Activated CD4-positive, alpha-beta memory T cell treated with anti-CD3 and anti-CD28 coated beads for 36 hours (primary cell): ENCODE data around the gene ANAPC5. TPM values are rescaled to one million over a fixed set of nuclear protein-coding genes. Genes with fewer than 3 reads are reported as not detected.
"Not testable (repeated sequence)": the region's sequence is repeated elsewhere in the genome, so short reads cannot be mapped to it uniquely, and the experiment has no call there.

Source experiments
- CTCF ChIA-PET: fragments of 350-600 bp; sonication (Branson Sonifier 250); formaldehyde crosslinking; loops from one replicate; lab custom pipeline; 2021; ENCODE audit warnings: antibody characterized with exemption, inconsistent platforms; lab: Charles Lee
- POLR2A ChIA-PET: fragments of 350-600 bp; sonication (Branson Sonifier 250); formaldehyde crosslinking; loops from one replicate; lab custom pipeline; 2021; ENCODE audit warnings: antibody characterized with exemption; lab: Charles Lee
- DNase-seq: peaks from one replicate; pipeline ENCODE4 v3.0.0-alpha.2; 2020
- H3K27ac Mint-ChIP-seq: one replicate; pipeline ENCODE4 v1.8.0; 2021; ENCODE audit warnings: mixed read lengths
- H3K27me3 Mint-ChIP-seq: one replicate; pipeline ENCODE4 v1.8.0; 2021; ENCODE audit warnings: mixed read lengths
- H3K36me3 Mint-ChIP-seq: one replicate; pipeline ENCODE4 v1.8.0; 2021; ENCODE audit warnings: mixed read lengths
- H3K4me1 Mint-ChIP-seq: one replicate; pipeline ENCODE4 v1.8.0; 2021; ENCODE audit warnings: low read depth, mixed read lengths
- H3K4me3 Mint-ChIP-seq: one replicate; pipeline ENCODE4 v1.8.0; 2021; ENCODE audit warnings: mild to moderate bottlenecking, mixed read lengths
- H3K9me3 Mint-ChIP-seq: one replicate; pipeline ENCODE4 v1.8.0; 2021; ENCODE audit warnings: mixed read lengths
- intact Hi-C: fragments of 100-400 bp; cut with micrococcal nuclease; formaldehyde crosslinking; loops from one replicate; pipeline ENCODE4 v1.15.1; 2023
- total RNA-seq, 2 experiments: library from RNA; stranded (reverse); gene quantifications; one replicate each; pipeline ENCODE4 v1.2.3, GENCODE V29; 2021

Gene ANAPC5
- total RNA-seq, 2 experiments from 2014 or later: 112 to 120 TPM

DNA sequence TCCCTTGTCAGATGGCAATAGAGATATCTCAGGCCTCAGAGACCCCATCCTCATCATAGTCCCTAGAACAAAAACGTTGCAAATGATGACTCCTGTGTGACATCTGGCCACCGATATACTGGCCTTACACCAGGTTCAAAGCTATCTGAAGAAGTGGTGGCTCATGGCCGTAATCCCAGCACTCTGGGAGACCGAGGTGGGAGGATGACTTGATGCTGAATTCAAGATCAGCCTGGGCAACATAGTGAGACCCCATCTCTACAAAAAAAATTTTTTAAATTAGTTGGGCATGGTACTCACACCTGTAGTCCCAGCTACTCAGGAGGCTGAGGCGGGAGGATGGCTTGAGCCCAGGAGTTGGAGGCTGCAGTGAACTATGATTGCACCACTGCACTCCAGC is 68.8 kb downstream of the ANAPC5 start:
- ChIA-PET CTCF (no interaction called here), POLR2A (no interaction called here)
- intact Hi-C loops: no loop called here
- H3K9me3 Mint-ChIP-seq: no peaks in the 10 kb centered on the region
- H3K36me3 Mint-ChIP-seq: peaks cover 1% of the 10 kb centered on the region
- H3K4me3 Mint-ChIP-seq: no peak overlapping the region
- DNase-seq: no peak
- H3K27me3 Mint-ChIP-seq: no peaks in the 10 kb centered on the region
- no peak overlapping the region for H3K27ac Mint-ChIP-seq
- peaks cover 1% of the 10 kb centered on the region for H3K4me1 Mint-ChIP-seq

DNA sequence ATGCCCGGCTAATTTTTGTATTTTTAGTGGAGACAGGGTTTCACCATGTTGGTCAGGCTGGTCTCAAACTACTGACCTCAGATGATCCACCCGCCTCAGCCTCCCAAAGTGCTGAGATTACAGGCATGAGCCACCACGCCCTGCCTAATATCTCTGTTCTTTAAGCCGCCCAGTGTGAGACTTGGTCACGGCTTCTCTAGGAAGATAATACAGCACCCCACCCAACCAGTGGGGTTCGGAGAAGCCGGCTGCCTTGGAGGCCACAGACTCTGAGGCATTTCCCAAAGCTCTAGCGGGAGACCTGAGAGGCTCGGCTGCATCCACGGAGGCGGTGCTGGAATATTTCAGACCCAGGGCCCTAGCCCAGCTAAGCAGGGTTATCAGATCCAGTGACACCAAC is 69.3 kb downstream of the ANAPC5 start:
- DNase-seq, H3K9me3 Mint-ChIP-seq, H3K4me3 Mint-ChIP-seq, CTCF ChIA-PET, H3K27me3 Mint-ChIP-seq, H3K4me1 Mint-ChIP-seq, H3K36me3 Mint-ChIP-seq, intact Hi-C loops, H3K27ac Mint-ChIP-seq, POLR2A ChIA-PET: not testable (repeated sequence)

DNA sequence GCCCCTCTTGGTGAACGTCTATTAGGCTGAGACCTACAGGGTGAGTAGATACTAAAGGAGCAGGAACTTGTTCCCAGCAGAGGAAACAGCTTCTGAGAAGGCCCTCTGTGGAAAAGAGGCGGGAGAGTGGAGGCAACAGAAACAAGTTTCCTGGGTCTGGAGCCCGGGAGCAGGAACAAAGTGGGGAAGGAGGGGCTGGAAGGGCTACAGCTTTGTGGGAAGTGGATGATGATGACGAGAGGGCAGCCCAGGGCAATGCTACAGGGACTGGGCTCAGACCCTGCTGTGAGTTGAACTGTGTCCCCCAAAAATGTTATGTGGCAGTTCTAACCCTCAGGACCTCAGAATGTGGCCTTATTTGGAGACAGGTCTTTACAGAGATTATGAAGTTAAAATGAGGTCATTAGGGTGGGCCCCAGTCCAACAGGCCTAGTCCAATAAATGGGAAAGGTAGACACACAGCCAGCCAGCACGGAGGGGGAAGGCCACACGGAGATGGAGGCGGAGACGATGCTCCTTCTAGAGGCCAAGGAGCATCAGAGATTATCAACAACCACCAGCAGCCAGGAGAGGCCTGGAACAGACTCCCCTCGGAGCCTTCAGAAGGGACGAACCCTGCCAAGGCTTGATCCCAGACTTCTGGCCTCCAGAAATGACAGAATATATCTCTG is 70.0 kb downstream of the ANAPC5 start:
- H3K27me3 Mint-ChIP-seq: no peaks in the 10 kb centered on the region
- H3K4me3 Mint-ChIP-seq: no peak overlapping the region
- CTCF ChIA-PET: no interaction called here
- POLR2A ChIA-PET: no interaction called here
- H3K36me3 Mint-ChIP-seq: peaks cover 1% of the 10 kb centered on the region
- H3K4me1 Mint-ChIP-seq: peaks cover 3% of the 10 kb centered on the region
- H3K9me3 Mint-ChIP-seq: no peaks in the 10 kb centered on the region
- no peak for DNase-seq
- no peak overlapping the region for H3K27ac Mint-ChIP-seq
- intact Hi-C loops: no loop called here

DNA sequence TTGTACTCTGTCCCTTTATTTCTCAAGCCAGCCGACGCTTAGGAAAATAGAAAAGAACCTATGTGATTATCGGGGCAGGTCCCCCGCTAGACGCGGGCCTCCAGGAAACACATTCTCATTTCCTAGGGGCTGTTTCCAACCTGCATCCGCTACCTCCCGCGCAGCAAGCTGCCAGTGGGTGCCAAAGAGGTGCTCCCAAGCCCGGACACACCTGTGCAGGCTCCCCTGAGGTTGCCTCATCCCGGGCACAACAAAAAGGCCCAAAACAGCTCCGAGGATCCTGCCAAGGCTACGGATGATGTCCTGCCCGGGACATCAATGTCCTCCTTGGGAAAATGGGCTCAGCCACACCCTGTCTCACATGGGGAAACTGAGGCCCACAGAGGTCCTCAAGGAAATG is 71.1 kb downstream of the ANAPC5 start:
- DNase-seq, H3K36me3 Mint-ChIP-seq, H3K27me3 Mint-ChIP-seq, POLR2A ChIA-PET, H3K9me3 Mint-ChIP-seq, intact Hi-C loops, CTCF ChIA-PET, H3K27ac Mint-ChIP-seq, H3K4me3 Mint-ChIP-seq, H3K4me1 Mint-ChIP-seq: not testable (repeated sequence)

DNA sequence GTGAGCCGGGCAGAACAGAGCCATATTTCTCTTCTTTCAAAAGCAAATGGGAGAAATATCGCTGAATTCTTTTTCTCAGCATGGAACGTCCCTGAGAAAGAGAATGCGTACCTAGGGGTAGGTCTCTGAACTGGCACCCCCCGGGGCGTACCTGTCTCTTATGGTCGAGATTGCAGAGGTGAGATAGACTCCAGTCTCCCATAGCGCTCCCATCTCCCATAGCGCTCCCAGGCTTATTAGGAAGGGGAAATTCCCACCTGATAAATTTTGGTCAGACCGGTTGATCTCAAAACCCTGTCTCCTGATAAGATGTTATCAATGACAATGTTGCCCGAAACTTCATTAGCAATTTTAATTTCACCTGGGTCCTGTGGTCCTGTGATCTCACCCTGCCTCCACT is 71.7 kb downstream of the ANAPC5 start:
- H3K4me1 Mint-ChIP-seq, H3K9me3 Mint-ChIP-seq, H3K4me3 Mint-ChIP-seq, intact Hi-C loops, POLR2A ChIA-PET, H3K27ac Mint-ChIP-seq, H3K27me3 Mint-ChIP-seq, CTCF ChIA-PET, DNase-seq, H3K36me3 Mint-ChIP-seq: not testable (repeated sequence)

DNA sequence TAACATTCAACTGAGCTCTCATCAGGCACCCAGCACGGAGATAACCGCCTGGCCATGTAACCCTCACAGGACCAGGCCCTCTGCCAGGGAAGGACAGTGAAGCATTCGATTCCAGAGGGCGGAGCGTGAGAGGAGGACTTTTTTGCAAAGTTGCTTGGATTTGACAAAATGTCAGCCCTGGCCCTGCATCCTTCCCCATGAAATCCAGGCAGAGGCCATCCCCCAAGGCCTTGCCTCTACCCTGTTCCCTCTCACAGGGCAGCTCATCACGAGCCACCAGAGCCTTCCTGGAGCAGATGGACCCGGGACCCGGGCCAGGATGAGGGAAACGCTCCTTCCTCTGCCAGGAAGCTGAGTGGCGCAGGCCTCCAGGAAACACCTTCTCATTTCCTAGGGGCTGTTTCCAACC is 72.7 kb downstream of the ANAPC5 start:
- intact Hi-C loops: no loop called here
- ChIA-PET CTCF (no interaction called here), POLR2A (no interaction called here)
- no peaks in the 10 kb centered on the region for H3K9me3 Mint-ChIP-seq
- no peak overlapping the region for H3K27ac Mint-ChIP-seq
- H3K27me3 Mint-ChIP-seq: no peaks in the 10 kb centered on the region
- peaks cover 8% of the 10 kb centered on the region for H3K4me1 Mint-ChIP-seq
- DNase-seq: no peak
- no peak overlapping the region for H3K4me3 Mint-ChIP-seq
- peaks cover 5% of the 10 kb centered on the region for H3K36me3 Mint-ChIP-seq

DNA sequence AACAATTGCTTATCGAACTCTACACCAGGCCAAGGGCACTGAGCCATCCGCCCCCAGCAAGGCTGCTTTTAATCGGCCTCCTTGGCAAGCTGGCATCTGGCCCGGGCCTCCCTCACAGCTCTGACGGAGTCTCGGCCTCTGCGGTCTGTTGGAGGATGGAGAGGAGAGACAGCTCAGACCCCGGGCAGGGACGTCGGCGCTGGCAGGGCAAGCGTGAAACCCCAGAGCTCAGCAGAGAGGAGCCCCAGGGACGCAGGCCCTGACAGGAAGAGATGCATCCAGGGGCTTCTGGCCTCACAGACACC is 73.2 kb downstream of the ANAPC5 start:
- Mint-ChIP-seq H3K27ac (no peak overlapping the region), H3K9me3 (no peaks in the 10 kb centered on the region), H3K4me1 (peaks cover 8% of the 10 kb centered on the region), H3K36me3 (peaks cover 5% of the 10 kb centered on the region), H3K27me3 (no peaks in the 10 kb centered on the region), H3K4me3 (no peak overlapping the region)
- POLR2A ChIA-PET: no interaction called here
- DNase-seq: no peak
- CTCF ChIA-PET: no interaction called here
- intact Hi-C loops: no loop called here

DNA sequence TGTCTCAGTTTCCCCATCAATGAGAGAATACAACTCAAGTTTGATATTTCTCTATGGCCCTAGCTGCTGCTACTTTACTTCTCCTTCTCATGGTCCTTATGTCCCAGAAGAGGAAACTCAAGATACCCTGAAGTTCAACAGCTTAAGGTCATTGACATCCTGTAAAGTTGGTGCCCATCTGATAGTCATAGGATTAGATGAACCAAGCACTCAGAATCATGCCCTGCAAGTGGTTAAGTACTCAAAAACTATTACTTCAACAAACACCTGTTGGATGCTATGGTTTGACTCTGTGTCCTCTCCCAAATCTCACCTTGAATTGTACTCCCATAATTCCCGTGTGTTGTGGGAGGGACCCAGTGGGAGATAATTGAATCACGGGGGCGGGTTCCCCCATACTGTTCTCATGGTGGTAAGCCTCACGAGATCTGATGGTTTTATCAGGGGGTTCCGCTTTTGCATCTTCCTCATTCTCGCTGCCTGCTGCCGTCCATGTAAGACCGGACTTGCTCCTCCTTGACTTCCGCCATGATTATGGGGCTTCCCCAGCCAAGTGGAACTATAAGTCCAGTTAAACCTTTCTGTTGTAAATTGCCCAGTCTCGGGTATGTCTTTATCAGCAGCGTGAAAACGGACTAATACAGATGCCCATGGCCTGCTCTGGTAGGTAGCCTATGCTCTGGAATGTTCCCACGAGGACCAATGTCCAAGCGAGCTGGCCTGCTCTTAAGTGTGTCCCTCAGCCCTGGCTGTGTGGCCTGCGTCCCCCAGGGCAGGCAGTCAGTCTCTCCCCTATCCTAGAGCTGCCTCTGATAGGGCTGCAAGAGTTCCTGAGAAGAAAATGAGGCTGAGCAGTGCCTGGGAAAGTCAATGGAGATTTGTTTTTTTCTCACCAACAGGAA is 73.8 kb downstream of the ANAPC5 start:
- H3K27me3 Mint-ChIP-seq: no peaks in the 10 kb centered on the region
- no peak overlapping the region for H3K4me3 Mint-ChIP-seq
- H3K27ac Mint-ChIP-seq: no peak overlapping the region
- ChIA-PET CTCF (no interaction called here), POLR2A (no interaction called here)
- H3K9me3 Mint-ChIP-seq: no peaks in the 10 kb centered on the region
- intact Hi-C loops: no loop called here
- H3K4me1 Mint-ChIP-seq: peaks cover 8% of the 10 kb centered on the region
- no peak for DNase-seq
- peaks cover 9% of the 10 kb centered on the region for H3K36me3 Mint-ChIP-seq

DNA sequence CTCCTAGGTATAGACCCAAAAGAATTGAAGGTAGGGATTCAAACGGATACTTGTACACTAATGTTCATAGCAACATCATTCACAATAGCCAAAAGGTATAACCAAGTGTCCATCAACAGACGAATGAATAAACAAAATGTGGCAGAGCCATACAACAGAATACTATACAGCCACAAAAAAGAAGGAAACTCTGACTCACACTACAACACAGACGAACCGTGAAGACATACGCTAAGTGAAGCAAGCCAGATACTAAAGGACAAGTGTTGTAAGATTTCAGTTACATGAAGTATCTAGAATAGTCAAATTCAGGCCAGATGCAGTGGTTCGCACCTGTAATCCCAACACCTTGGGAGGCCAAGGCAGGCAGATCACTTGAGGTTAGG is 74.8 kb downstream of the ANAPC5 start:
- H3K27me3 Mint-ChIP-seq: no peaks in the 10 kb centered on the region
- H3K9me3 Mint-ChIP-seq: no peaks in the 10 kb centered on the region
- H3K4me1 Mint-ChIP-seq: peaks cover 8% of the 10 kb centered on the region
- H3K36me3 Mint-ChIP-seq: peaks cover 15% of the 10 kb centered on the region
- intact Hi-C loops: no loop called here
- DNase-seq: no peak
- H3K4me3 Mint-ChIP-seq: no peak overlapping the region
- ChIA-PET POLR2A (no interaction called here), CTCF (no interaction called here)
- H3K27ac Mint-ChIP-seq: no peak overlapping the region

DNA sequence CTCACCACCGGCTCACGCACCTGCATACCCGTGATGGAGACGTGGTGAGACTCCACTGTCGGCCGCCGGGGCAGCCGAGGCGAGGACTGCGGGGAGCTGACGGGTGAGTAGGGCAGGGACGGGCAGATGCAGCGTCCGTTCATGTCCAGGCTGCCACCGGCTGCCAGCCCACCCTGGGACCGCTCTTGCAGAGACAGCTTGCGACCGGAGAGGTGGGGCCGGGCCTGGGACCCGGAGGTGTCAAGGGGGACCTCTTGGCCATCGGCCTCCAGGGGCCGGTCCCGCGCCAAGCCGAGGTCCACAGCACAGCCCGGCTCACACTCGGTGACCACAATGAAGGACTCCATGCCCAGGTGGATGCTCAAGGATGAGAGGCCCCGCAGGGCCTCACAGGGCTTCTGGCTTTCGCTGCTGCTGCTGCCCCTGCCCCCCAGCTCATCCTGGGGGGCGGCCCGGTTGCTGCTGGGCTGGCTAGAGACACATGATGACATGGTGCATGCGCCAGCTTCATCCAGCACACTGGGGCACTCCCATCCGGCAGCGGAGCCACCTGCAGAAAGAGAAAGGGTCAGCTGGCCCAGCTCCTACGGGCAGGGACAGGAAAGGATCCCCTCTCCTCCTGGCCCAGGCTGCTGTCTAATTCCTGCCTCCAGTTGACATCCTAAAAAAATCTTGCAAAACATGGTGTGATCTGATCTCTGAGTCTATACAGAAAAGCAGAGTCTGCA is 78.0 kb downstream of the ANAPC5 start:
- Mint-ChIP-seq H3K27ac (no peak overlapping the region), H3K9me3 (no peaks in the 10 kb centered on the region), H3K27me3 (no peaks in the 10 kb centered on the region), H3K36me3 (peaks cover 25% of the 10 kb centered on the region), H3K4me3 (no peak overlapping the region), H3K4me1 (peaks cover 8% of the 10 kb centered on the region)
- POLR2A ChIA-PET: no interaction called here
- CTCF ChIA-PET: no interaction called here
- DNase-seq: no peak
- intact Hi-C loops: no loop called here

DNA sequence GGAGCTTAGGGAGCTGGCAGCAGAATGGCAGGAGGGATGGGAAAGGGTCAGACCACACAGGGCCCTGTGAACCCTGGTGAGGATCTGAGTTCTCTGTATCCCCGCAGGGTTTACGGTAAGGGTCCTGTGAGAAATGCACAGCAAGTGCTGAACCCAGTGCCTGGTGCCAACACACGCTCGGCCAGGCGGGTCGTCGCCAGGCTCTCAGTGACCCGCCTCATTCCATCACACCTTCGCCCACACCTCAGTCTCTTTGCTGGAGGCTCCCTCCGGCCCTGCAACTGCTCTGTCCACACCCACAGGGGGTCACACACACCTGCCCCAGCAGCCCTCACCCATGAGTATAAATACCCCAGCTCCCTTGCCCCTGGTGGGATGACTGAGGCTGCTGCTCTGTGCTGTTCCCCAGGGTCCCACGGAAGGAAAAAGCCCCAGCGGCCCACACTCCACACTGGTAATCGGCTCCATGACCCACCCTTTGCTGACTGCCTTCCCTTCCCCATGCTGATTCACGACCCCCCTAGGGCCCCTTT is 78.8 kb downstream of the ANAPC5 start:
- no peaks in the 10 kb centered on the region for H3K27me3 Mint-ChIP-seq
- no peaks in the 10 kb centered on the region for H3K9me3 Mint-ChIP-seq
- ChIA-PET POLR2A (no interaction called here), CTCF (no interaction called here)
- peaks cover 8% of the 10 kb centered on the region for H3K4me1 Mint-ChIP-seq
- H3K36me3 Mint-ChIP-seq: peaks cover 29% of the 10 kb centered on the region
- intact Hi-C loops: no loop called here
- H3K4me3 Mint-ChIP-seq: no peak overlapping the region
- DNase-seq: no peak
- H3K27ac Mint-ChIP-seq: no peak overlapping the region

DNA sequence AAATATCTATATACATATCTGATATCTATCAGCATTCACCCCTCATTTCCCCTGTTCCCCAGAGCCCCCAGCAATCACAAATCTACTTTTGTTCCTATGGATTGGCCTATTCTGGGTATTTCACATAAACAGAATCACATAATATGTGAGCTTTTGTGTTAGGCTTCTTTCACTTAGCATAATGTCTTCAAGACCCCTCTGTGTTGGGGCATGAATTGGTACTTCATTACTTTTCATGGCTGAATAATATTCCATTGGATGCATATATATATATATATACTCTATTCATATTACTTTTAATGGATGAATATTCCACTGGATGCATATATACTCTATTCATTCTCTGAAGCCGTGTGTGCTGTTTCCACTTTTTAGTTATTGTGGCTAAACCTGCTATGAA is 84.4 kb downstream of the ANAPC5 start:
- POLR2A ChIA-PET: no interaction called here
- CTCF ChIA-PET: no interaction called here
- H3K4me3 Mint-ChIP-seq: no peak overlapping the region

More for the DNA sequence above, 84.4 kb downstream of the ANAPC5 start:
- H3K4me1 Mint-ChIP-seq: no peaks in the 10 kb centered on the region
- DNase-seq: no peak
- peaks cover 22% of the 10 kb centered on the region for H3K36me3 Mint-ChIP-seq
- no peaks in the 10 kb centered on the region for H3K27me3 Mint-ChIP-seq
- H3K9me3 Mint-ChIP-seq: no peaks in the 10 kb centered on the region
- H3K27ac Mint-ChIP-seq: no peak overlapping the region
- intact Hi-C loops: no loop called here
